ENCODE measurements around the gene CYP2C18.

Gene CYP2C18

GRCh38 chr10:94780844-94781243, 97.3 kb downstream of the CYP2C18 start:
- no peak for DNase-seq (ENCODE audit: low spot score)
- TF ChIP-seq CTCF (IDR thresholded peaks at IDR 0.05; ENCODE audit: extremely low read depth, insufficient read depth, missing control alignments), result no peak
- in situ Hi-C loops (cut with MboI; ENCODE audit: low pct_unique_long_range_greater_than_20kb, low sequenced_read_pairs, unreplicated experiment), result no loop called here

GRCh38 chr10:94784256-94784655, 100.7 kb downstream of the CYP2C18 start:
- no peak for DNase-seq (ENCODE audit: low spot score)
- no peak for TF ChIP-seq CTCF (IDR thresholded peaks at IDR 0.05; ENCODE audit: extremely low read depth, insufficient read depth, missing control alignments)
- in situ Hi-C loops (cut with MboI; ENCODE audit: low pct_unique_long_range_greater_than_20kb, low sequenced_read_pairs, unreplicated experiment), result no loop called here

- in situ Hi-C loops (cut with MboI; ENCODE audit: low pct_unique_long_range_greater_than_20kb, low sequenced_read_pairs, unreplicated experiment), result no loop called here
- TF ChIP-seq CTCF (IDR thresholded peaks at IDR 0.05; ENCODE audit: extremely low read depth, insufficient read depth, missing control alignments), result no peak
- no peak for DNase-seq (ENCODE audit: low spot score)
Observed at GRCh38 chr10:94785211-94785610, 101.7 kb downstream of the CYP2C18 start.
